Astrocyte (in vitro differentiated cells and primary cell): Measurements from ENCODE around the gene SLC27A2. TPM values are rescaled to one million over a fixed set of nuclear protein-coding genes. Genes with fewer than 3 reads are reported as not detected.

Experiments used
- DNase-seq: peaks from one replicate; pipeline ENCODE4 v3.0.0-alpha.2; 2010; ENCODE audit warnings: low read depth
- FAIRE-seq: peaks from 2 replicates; lab custom pipeline; 2011; peaks lifted over from hg19 to GRCh38; lab: Jason Lieb, UNC
- H2AFZ ChIP-seq: 2 replicates; pipeline ENCODE4 v1.6.0; 2012; ENCODE audit warnings: low read depth, low read length, inconsistent platforms
- H3K27ac ChIP-seq: 2 replicates; pipeline ENCODE4 v1.5.1; 2011; ENCODE audit warnings: low read depth, low read length, inconsistent platforms
- H3K27me3 ChIP-seq: 2 replicates; pipeline ENCODE4 v1.6.0; 2011; ENCODE audit warnings: low read length, inconsistent platforms; ENCODE audit not compliant: insufficient read depth
- H3K36me3 ChIP-seq: 2 replicates; pipeline ENCODE4 v1.5.1; 2011; ENCODE audit warnings: low read length, inconsistent platforms; ENCODE audit not compliant: insufficient read depth
- H3K4me1 ChIP-seq: 2 replicates; pipeline ENCODE4 v1.5.1; 2011; ENCODE audit warnings: low read length, inconsistent platforms; ENCODE audit not compliant: insufficient read depth
- H3K4me2 ChIP-seq: 2 replicates; pipeline ENCODE4 v1.6.0; 2012; ENCODE audit warnings: low read length, inconsistent platforms
- H3K4me3 ChIP-seq: 2 replicates; pipeline ENCODE4 v1.5.1; 2011; ENCODE audit warnings: low read depth, mild to moderate bottlenecking, low read length, inconsistent platforms; ENCODE audit not compliant: insufficient read depth
- H3K79me2 ChIP-seq: 2 replicates; pipeline ENCODE4 v1.6.0; 2012; ENCODE audit warnings: mild to moderate bottlenecking, low read length, inconsistent platforms; ENCODE audit not compliant: insufficient read depth
- H3K9ac ChIP-seq: 2 replicates; pipeline ENCODE4 v1.6.0; 2012; ENCODE audit warnings: mild to moderate bottlenecking, low read length, inconsistent platforms
- H3K9me3 ChIP-seq: 2 replicates; pipeline ENCODE4 v1.5.1; 2012; ENCODE audit warnings: low read depth, mild to moderate bottlenecking, low read length, inconsistent platforms; ENCODE audit not compliant: insufficient read depth
- H4K20me1 ChIP-seq: 2 replicates; pipeline ENCODE4 v1.6.0; 2012; ENCODE audit warnings: low read length, inconsistent platforms; ENCODE audit not compliant: insufficient read depth
- H3K27ac Mint-ChIP-seq: one replicate; pipeline ENCODE4 v1.8.0; 2021; ENCODE audit warnings: mild to moderate bottlenecking, mixed read lengths; ENCODE audit not compliant: unreplicated experiment
- H3K27me3 Mint-ChIP-seq: one replicate; pipeline ENCODE4 v1.8.0; 2021; ENCODE audit warnings: low read depth, mixed read lengths; ENCODE audit not compliant: unreplicated experiment
- H3K36me3 Mint-ChIP-seq: one replicate; pipeline ENCODE4 v1.8.0; 2021; ENCODE audit warnings: low read depth, mixed read lengths; ENCODE audit not compliant: unreplicated experiment
- H3K4me1 Mint-ChIP-seq: one replicate; pipeline ENCODE4 v1.8.0; 2021; ENCODE audit warnings: low read depth, mixed read lengths; ENCODE audit not compliant: unreplicated experiment
- H3K4me3 Mint-ChIP-seq: one replicate; pipeline ENCODE4 v1.8.0; 2021; ENCODE audit warnings: mild to moderate bottlenecking, moderate library complexity, mixed read lengths; ENCODE audit not compliant: unreplicated experiment
- H3K9me3 Mint-ChIP-seq: one replicate; pipeline ENCODE4 v1.8.0; 2021; ENCODE audit warnings: mild to moderate bottlenecking, mixed read lengths; ENCODE audit not compliant: unreplicated experiment
- CTCF ChIP-seq: IDR thresholded peaks from 2 replicates; pipeline ENCODE4 v1.5.1; 2011; ENCODE audit warnings: low read depth, mild to moderate bottlenecking, inconsistent platforms, low read length, moderate library complexity; ENCODE audit not compliant: insufficient read depth
- EZH2 ChIP-seq: IDR thresholded peaks from 2 replicates; pipeline ENCODE4 v1.6.1; 2012; ENCODE audit warnings: mild to moderate bottlenecking, low read length, inconsistent platforms; ENCODE audit not compliant: insufficient read depth
- total RNA-seq: library from RNA; stranded (reverse); gene quantifications from 2 replicates; pipeline ENCODE4 v1.2.1, GENCODE V29; 2021

SLC27A2 gene
- total RNA-seq, 1 donor from 2014 or later, result 0.82 TPM

GRCh38 chr15:50256188-50257041 lies 74.4 kb downstream of the SLC27A2 start:
- Mint-ChIP-seq H3K27me3 (peaks cover 7% of the 10 kb centered on the region), H3K36me3 (no peaks in the 10 kb centered on the region), H3K4me3 (no peak overlapping the region), H3K9me3 (peaks cover 2% of the 10 kb centered on the region), H3K27ac (no peak overlapping the region), H3K4me1 (no peaks in the 10 kb centered on the region)
- no peak for TF ChIP-seq EZH2
- TF ChIP-seq CTCF, result no peak
- Histone ChIP-seq H3K9me3 (no peaks in the 10 kb centered on the region), H3K36me3 (no peaks in the 10 kb centered on the region), H3K27ac (no peak overlapping the region), H3K4me2 (no peak overlapping the region), H3K9ac (no peak overlapping the region), H3K4me1 (peaks cover 3% of the 10 kb centered on the region), H4K20me1 (no peaks in the 10 kb centered on the region), H3K27me3 (no peaks in the 10 kb centered on the region), H2AFZ (no peak overlapping the region), H3K79me2 (no peaks in the 10 kb centered on the region), H3K4me3 (no peak overlapping the region)
- FAIRE-seq (no peak), DNase-seq (peak; percentile 75)

GRCh38 chr15:50257332-50257731 lies 75.3 kb downstream of the SLC27A2 start:
- Mint-ChIP-seq H3K27ac (no peak overlapping the region), H3K36me3 (no peaks in the 10 kb centered on the region), H3K9me3 (peaks cover 2% of the 10 kb centered on the region), H3K4me1 (no peaks in the 10 kb centered on the region), H3K4me3 (no peak overlapping the region), H3K27me3 (peaks cover 7% of the 10 kb centered on the region)
- Histone ChIP-seq H3K9ac (no peak overlapping the region), H3K79me2 (no peaks in the 10 kb centered on the region), H3K36me3 (no peaks in the 10 kb centered on the region), H3K27ac (no peak overlapping the region), H3K27me3 (no peaks in the 10 kb centered on the region), H4K20me1 (no peaks in the 10 kb centered on the region), H3K4me2 (no peak overlapping the region), H3K4me1 (peaks cover 3% of the 10 kb centered on the region), H2AFZ (no peak overlapping the region), H3K9me3 (no peaks in the 10 kb centered on the region), H3K4me3 (no peak overlapping the region)
- TF ChIP-seq EZH2 (no peak), CTCF (no peak)
- FAIRE-seq, result no peak
- DNase-seq, result no peak

- Histone ChIP-seq H3K4me1 (peaks cover 3% of the 10 kb centered on the region), H2AFZ (no peak overlapping the region), H3K27ac (no peak overlapping the region), H3K4me2 (no peak overlapping the region), H4K20me1 (no peaks in the 10 kb centered on the region), H3K4me3 (no peak overlapping the region), H3K79me2 (no peaks in the 10 kb centered on the region), H3K27me3 (no peaks in the 10 kb centered on the region), H3K36me3 (no peaks in the 10 kb centered on the region), H3K9ac (no peak overlapping the region), H3K9me3 (no peaks in the 10 kb centered on the region)
- TF ChIP-seq CTCF, result no peak
- no peak for TF ChIP-seq EZH2
- no peak for FAIRE-seq
- H3K27me3 Mint-ChIP-seq, result peaks cover 11% of the 10 kb centered on the region
- H3K36me3 Mint-ChIP-seq, result no peaks in the 10 kb centered on the region
- DNase-seq, result peak; percentile 51
- H3K4me3 Mint-ChIP-seq, result no peak overlapping the region
- H3K27ac Mint-ChIP-seq, result no peak overlapping the region
- H3K4me1 Mint-ChIP-seq, result no peaks in the 10 kb centered on the region
- H3K9me3 Mint-ChIP-seq, result peaks cover 5% of the 10 kb centered on the region
These were observed 75.9 kb downstream of the SLC27A2 start for GRCh38 chr15:50257924-50258323.
